ENCODE measurements around the gene CTNNBIP1. TPM values are rescaled to one million over a fixed set of nuclear protein-coding genes. Genes with fewer than 3 reads are reported as not detected.

The CTNNBIP1 gene
- total and polyA plus RNA-seq, 8 donors = 9.4 to 27.3 (median 19.1) TPM

GRCh38 chr1:9822897-9823692 is 87.0 kb downstream of the CTNNBIP1 start:
- H3K9me3 ChIP-seq = no peaks in the 10 kb centered on the region
- H3K27me3 ChIP-seq = no peaks in the 10 kb centered on the region
- H3K4me1 ChIP-seq = peaks cover 15 to 24% (median 22%) of the 10 kb centered on the region in 3 donors
- DNase-seq (peak in 4 of 6 donors; percentile 32 to 81 (median 66)), ATAC-seq (peak in 2 of 4 donors; percentile 0 to 1), FAIRE-seq (no peak)
- H3K27ac ChIP-seq = peak overlapping the region; percentile 4 to 92 (median 79)
- peak overlapping the region; percentile 61 to 94 (median 79) for H3K4me3 ChIP-seq
- intact Hi-C loops (cut with DNase I) = no loop called here
- WGBS, 2 donors = 0 to 1% methylated on average over 55 to 71 of the region's 71 CpGs
- no peaks in the 10 kb centered on the region for H3K36me3 ChIP-seq
- no peak for TF ChIP-seq CTCF (IDR thresholded peaks at IDR 0.05)

GRCh38 chr1:9822490-9822889 is 87.6 kb downstream of the CTNNBIP1 start:
- no peaks in the 10 kb centered on the region for H3K27me3 ChIP-seq
- no peaks in the 10 kb centered on the region for H3K9me3 ChIP-seq
- H3K4me3 ChIP-seq = peak overlapping the region in 3 of 4 donors; percentile 77 to 94 (median 81)
- no peaks in the 10 kb centered on the region for H3K36me3 ChIP-seq
- no peak for FAIRE-seq
- no peak overlapping the region for H3K27ac ChIP-seq
- ATAC-seq = no peak
- peaks cover 15 to 24% (median 22%) of the 10 kb centered on the region in 3 donors for H3K4me1 ChIP-seq
- DNase-seq = no peak
- WGBS, 2 donors = 0 to 2% methylated on average over 8 of the region's 8 CpGs
- intact Hi-C loops (cut with DNase I) = no loop called here
- no peak for TF ChIP-seq CTCF (IDR thresholded peaks at IDR 0.05)

- no peak for TF ChIP-seq CTCF (IDR thresholded peaks at IDR 0.05)
- H3K4me3 ChIP-seq = no peak overlapping the region
- H3K9me3 ChIP-seq = no peaks in the 10 kb centered on the region
- intact Hi-C loops (cut with DNase I) = no loop called here
- no peak for FAIRE-seq
- H3K4me1 ChIP-seq = peaks cover 14 to 23% (median 22%) of the 10 kb centered on the region in 3 donors
- H3K27ac ChIP-seq = no peak overlapping the region
- H3K36me3 ChIP-seq = no peaks in the 10 kb centered on the region
- WGBS, 2 donors = 83 to 87% methylated on average over 4 of the region's 4 CpGs
- no peaks in the 10 kb centered on the region for H3K27me3 ChIP-seq
- no peak for DNase-seq
- no peak for ATAC-seq
These were observed 88.4 kb downstream of the CTNNBIP1 start for GRCh38 chr1:9821710-9822109.

- no peak for TF ChIP-seq CTCF (IDR thresholded peaks at IDR 0.05)
- no peak for DNase-seq
- FAIRE-seq = no peak
- H3K27ac ChIP-seq = no peak overlapping the region
- no peak overlapping the region for H3K4me3 ChIP-seq
- ATAC-seq = no peak
- no peaks in the 10 kb centered on the region for H3K9me3 ChIP-seq
- no peaks in the 10 kb centered on the region for H3K27me3 ChIP-seq
- 78 to 80% methylated on average over 3 of the region's 3 CpGs for WGBS, 2 donors
- H3K4me1 ChIP-seq = peaks cover 7 to 14% (median 12%) of the 10 kb centered on the region in 3 donors
- H3K36me3 ChIP-seq = no peaks in the 10 kb centered on the region
- intact Hi-C loops (cut with DNase I) = no loop called here
These were observed 89.5 kb downstream of the CTNNBIP1 start for GRCh38 chr1:9820521-9820920.

- intact Hi-C loops (cut with DNase I) = no loop called here
- DNase-seq (no peak), FAIRE-seq (no peak), ATAC-seq (no peak)
- Histone ChIP-seq H3K4me1 (peaks cover 0 to 22% (median 15%) of the 10 kb centered on the region in 3 donors), H3K27ac (no peak overlapping the region), H3K9me3 (no peaks in the 10 kb centered on the region), H3K4me3 (no peak overlapping the region), H3K36me3 (no peaks in the 10 kb centered on the region), H3K27me3 (no peaks in the 10 kb centered on the region)
- 75 to 77% methylated on average over 4 of the region's 4 CpGs for WGBS, 2 donors
- TF ChIP-seq CTCF (IDR thresholded peaks at IDR 0.05) = no peak
These were observed 92.3 kb downstream of the CTNNBIP1 start for GRCh38 chr1:9817734-9818133.
